Body of pancreas (tissue), 4 donors: ENCODE measurements around the gene SERPINE1. TPM values are rescaled to one million over a fixed set of nuclear protein-coding genes. Genes with fewer than 3 reads are reported as not detected.

ENCODE experiments used
- ATAC-seq: fragments of 150-250 bp; one replicate; pipeline ENCODE4 v1.9.1; 2016
- DNase-seq, 4 donors: peaks; one replicate each; pipeline ENCODE4 v3.0.0-alpha.2; 2019
- H3K27ac ChIP-seq, 4 donors: fragments of 200-600 bp; sonication (generic); 1 replicate in 3 of 4; 2 replicates in 1 of 4; pipeline versions ENCODE4 v1.5.1 to v1.6.1; 2016 to 2019; ENCODE audit warnings: mild to moderate bottlenecking in 1 of 4, mixed read lengths in 1 of 4, moderate library complexity in 1 of 4
- H3K27me3 ChIP-seq, 2 donors: fragments of 200-600 bp; sonication (generic); one replicate each; pipeline ENCODE4 v1.6.0; 2016; ENCODE audit warnings: mild to moderate bottlenecking in 1 of 2
- H3K36me3 ChIP-seq, 2 donors: fragments of 200-600 bp; sonication (generic); replicated peaks in 1 of 2; 2 replicates each; pipeline ENCODE4 v1.5.1; 2016; ENCODE audit warnings: low read depth in 2 of 2; ENCODE audit not compliant: insufficient read depth in 1 of 2
- H3K4me1 ChIP-seq: fragments of 200-600 bp; sonication (generic); one replicate; pipeline ENCODE4 v1.6.0; 2016
- H3K4me3 ChIP-seq, 2 donors: fragments of 200-600 bp; sonication (generic); 1 replicate in 1 of 2; 2 replicates in 1 of 2; pipeline ENCODE4 v1.5.1; 2016 to 2019
- H3K9me3 ChIP-seq, 3 donors: fragments of 200-600 bp; sonication (generic); 1 replicate in 2 of 3; 2 replicates in 1 of 3; pipeline ENCODE4 v1.5.1; 2016
- POLR2A ChIP-seq, 3 donors: fragments of 450-650 bp; IDR thresholded peaks; one replicate each; pipeline ENCODE4 v1.6.1; 2016; ENCODE audit warnings: antibody characterized with exemption in 3 of 3, mild to moderate bottlenecking in 2 of 3
- WGBS, 2 donors: methylation state at CpG; one replicate each; pipeline ENCODE4 v1.1.5; 2017; 5-methylcytosine and 5-hydroxymethylcytosine counted together
- intact Hi-C: fragments of 100-400 bp; cut with DNase I; formaldehyde crosslinking; loops from one replicate; pipeline ENCODE4 v1.15.1; 2023
- total RNA-seq, 2 donors: library from RNA; depleted of rRNA; stranded (reverse); fragments of >200 nt; gene quantifications; one replicate each; pipeline ENCODE4 v1.1.0, GENCODE V29; 2016
- TF ChIP-seq, protein P1 (sequence below), 7 experiments: fragments of 450-650 bp in 4 of 7; fragments of 200-600 bp in 3 of 7; sonication (generic) in 3 of 7; IDR thresholded peaks; one replicate each; pipeline ENCODE4 v1.5.1; 2016 to 2019; ENCODE audit warnings: antibody characterized with exemption in 7 of 7

The SERPINE1 gene
- total RNA-seq, 2 donors from 2014 or later: 20.2 to 36.3 TPM

DNA sequence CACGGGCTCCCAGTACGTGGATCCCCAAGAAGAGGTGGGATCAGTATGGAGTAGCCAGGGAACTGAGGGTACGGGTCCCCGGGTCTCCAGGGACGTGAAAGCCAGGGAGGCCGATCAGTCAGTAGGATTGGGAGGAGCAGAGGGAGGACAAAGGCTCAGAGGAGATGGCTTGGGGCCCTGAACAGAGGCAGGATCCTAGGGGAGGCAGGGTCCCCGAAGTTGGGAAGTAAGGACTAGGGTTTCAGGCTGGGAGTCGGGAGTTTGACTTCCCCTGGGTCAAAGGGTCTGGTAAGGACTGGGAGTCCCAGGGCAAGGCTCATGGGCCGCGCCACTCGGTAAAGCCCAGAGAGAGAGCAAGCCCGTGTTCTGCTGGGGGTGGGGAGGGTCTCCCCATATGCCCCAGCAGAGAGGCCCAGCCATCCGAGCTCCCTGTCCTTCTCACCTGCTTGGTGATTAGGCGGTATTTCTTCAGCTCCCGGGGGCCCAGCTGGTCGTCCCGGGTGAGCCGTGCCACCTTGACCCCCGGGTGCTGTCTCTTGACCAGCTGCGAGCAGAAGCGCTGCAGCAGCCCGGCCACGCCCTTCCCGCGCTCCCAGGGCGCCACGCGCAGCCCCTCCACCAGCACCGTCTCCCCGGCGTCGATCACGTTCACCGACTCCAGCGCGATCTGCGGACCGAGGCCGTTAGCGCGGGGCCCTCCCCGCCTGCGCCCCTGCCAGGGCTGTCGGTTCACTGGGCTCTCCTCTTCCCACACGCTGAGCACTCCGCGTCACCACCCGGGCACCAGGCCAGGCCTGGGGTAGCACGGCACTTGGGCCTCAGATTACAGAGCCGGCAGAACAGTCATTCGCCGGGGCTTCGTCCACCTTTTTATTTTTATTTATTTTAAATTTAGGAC is 46.2 kb downstream of the SERPINE1 start:
- DNase-seq (peak; percentile 82 to 90 (median 88)), ATAC-seq (peak; percentile 78)
- TF ChIP-seq, protein P1, sequence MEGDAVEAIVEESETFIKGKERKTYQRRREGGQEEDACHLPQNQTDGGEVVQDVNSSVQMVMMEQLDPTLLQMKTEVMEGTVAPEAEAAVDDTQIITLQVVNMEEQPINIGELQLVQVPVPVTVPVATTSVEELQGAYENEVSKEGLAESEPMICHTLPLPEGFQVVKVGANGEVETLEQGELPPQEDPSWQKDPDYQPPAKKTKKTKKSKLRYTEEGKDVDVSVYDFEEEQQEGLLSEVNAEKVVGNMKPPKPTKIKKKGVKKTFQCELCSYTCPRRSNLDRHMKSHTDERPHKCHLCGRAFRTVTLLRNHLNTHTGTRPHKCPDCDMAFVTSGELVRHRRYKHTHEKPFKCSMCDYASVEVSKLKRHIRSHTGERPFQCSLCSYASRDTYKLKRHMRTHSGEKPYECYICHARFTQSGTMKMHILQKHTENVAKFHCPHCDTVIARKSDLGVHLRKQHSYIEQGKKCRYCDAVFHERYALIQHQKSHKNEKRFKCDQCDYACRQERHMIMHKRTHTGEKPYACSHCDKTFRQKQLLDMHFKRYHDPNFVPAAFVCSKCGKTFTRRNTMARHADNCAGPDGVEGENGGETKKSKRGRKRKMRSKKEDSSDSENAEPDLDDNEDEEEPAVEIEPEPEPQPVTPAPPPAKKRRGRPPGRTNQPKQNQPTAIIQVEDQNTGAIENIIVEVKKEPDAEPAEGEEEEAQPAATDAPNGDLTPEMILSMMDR (IDR thresholded peaks at IDR 0.05): no peak
- TF ChIP-seq POLR2A (IDR thresholded peaks at IDR 0.05): peak in 2 of 3 donors; percentile 8 to 17
- Histone ChIP-seq H3K4me1 (peaks cover 38% of the 10 kb centered on the region), H3K27ac (no peak overlapping the region), H3K4me3 (no peak overlapping the region), H3K27me3 (peaks cover 0 to 74% of the 10 kb centered on the region in 2 donors), H3K36me3 (no peaks in the 10 kb centered on the region), H3K9me3 (no peaks in the 10 kb centered on the region)
- 2 to 7% methylated on average over 29 to 53 of the region's 53 CpGs for WGBS, 2 donors
- intact Hi-C loops: no loop called here

DNA sequence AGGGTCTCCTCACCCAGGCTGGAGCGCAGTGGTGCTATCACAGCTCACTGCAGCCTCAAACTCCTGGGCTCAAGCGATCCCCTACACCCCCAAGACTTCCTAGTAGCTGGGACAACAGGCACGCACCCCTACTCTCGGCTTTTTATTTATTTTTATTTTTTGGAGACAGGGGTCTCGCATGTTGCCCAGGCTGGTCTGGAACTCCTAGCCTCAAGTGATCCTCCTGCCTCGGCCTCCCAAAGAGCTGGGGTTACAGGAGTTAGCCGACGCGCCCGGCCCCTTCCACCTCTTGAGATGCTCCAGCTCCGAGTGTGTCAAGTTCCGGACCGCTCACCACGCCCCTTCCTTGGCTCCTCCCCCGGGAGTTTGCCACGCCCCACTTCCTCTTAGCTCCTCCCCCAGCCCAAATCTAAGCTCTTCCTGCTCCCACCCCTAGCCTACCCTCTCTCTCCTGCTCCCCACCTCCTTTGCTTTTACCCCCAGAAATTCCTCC is 46.9 kb downstream of the SERPINE1 start:
- DNase-seq: peak in 2 of 4 donors; percentile 17 to 31
- no peak overlapping the region for H3K4me3 ChIP-seq
- TF ChIP-seq, protein P1 (IDR thresholded peaks at IDR 0.05): no peak
- no peak for TF ChIP-seq POLR2A (IDR thresholded peaks at IDR 0.05)
- H3K36me3 ChIP-seq: no peaks in the 10 kb centered on the region
- 6 to 7% methylated on average over 12 to 16 of the region's 16 CpGs for WGBS, 2 donors
- no peaks in the 10 kb centered on the region for H3K9me3 ChIP-seq
- intact Hi-C loops: no loop called here
- no peak overlapping the region for H3K27ac ChIP-seq
- H3K27me3 ChIP-seq: peaks cover 0 to 73% of the 10 kb centered on the region in 2 donors
- no peak for ATAC-seq
- peaks cover 38% of the 10 kb centered on the region for H3K4me1 ChIP-seq

DNA sequence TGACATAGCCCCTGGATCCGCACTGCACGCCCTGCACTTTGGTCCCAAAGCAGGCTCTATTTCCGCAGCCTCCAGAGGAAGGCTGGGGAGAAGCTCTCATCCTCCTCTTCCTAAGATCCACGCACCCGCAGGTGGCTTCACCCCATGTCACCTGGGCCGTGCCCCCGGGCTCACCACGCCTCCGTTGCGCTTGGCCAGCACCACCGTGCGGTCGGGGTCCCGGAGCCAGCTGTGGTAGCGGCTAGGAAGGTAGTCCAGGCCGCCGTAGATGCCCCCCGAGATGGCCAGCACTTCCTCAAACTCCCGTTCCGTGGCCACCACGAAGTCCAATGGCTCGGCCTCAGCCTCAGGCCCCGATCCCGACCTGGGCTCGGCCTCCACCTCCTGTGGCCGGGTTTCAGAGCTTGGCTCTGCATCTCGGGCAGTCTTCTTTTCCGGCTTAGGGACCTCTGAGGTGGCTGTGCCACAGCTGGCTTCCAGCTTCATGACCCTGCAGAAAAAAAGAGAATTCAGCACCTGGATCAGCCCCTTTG is 47.5 kb downstream of the SERPINE1 start:
- no peaks in the 10 kb centered on the region for H3K36me3 ChIP-seq
- no peak for ATAC-seq
- H3K4me1 ChIP-seq: peaks cover 41% of the 10 kb centered on the region
- WGBS, 2 donors: 11 to 17% methylated on average over 6 to 27 of the region's 28 CpGs
- intact Hi-C loops: no loop called here
- peaks cover 0 to 72% of the 10 kb centered on the region in 2 donors for H3K27me3 ChIP-seq
- TF ChIP-seq, protein P1 (IDR thresholded peaks at IDR 0.05): no peak
- no peak for TF ChIP-seq POLR2A (IDR thresholded peaks at IDR 0.05)
- no peaks in the 10 kb centered on the region for H3K9me3 ChIP-seq
- no peak overlapping the region for H3K4me3 ChIP-seq
- DNase-seq: no peak
- no peak overlapping the region for H3K27ac ChIP-seq

DNA sequence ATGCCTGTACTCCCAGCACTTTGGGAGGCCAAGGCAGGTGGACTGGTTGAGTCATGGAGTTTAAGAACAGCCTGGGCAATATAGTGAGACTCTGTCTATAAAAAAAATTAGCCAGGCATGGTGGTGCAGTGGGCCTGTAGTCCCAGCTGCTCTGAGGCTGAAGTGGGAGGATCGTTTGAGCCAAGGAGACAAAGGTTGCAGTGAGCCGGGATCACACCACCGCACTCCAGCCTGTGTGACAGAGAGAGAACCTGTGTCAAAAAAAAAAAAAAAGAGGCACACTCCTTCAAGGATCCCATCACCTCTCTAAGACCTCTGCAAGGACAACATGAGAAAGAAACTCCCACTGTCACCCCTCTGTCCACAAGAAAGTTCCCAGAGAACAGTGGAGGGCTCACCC is 48.8 kb downstream of the SERPINE1 start:
- Histone ChIP-seq H3K4me3 (no peak overlapping the region), H3K4me1 (peaks cover 42% of the 10 kb centered on the region), H3K27me3 (peaks cover 0 to 82% of the 10 kb centered on the region in 2 donors), H3K9me3 (no peaks in the 10 kb centered on the region), H3K27ac (no peak overlapping the region), H3K36me3 (no peaks in the 10 kb centered on the region)
- intact Hi-C loops: no loop called here
- WGBS, 2 donors: 35 to 40% methylated on average over 3 of the region's 3 CpGs
- ATAC-seq (no peak), DNase-seq (no peak)
- TF ChIP-seq, protein P1 (IDR thresholded peaks at IDR 0.05): no peak
- TF ChIP-seq POLR2A (IDR thresholded peaks at IDR 0.05): no peak
